CD14-positive monocyte (primary cell): ENCODE data around the gene IMPA2. TPM values are rescaled to one million over a fixed set of nuclear protein-coding genes. Genes with fewer than 3 reads are reported as not detected.
"Not testable (repeated sequence)": the region's sequence is repeated elsewhere in the genome, so short reads cannot be mapped to it uniquely, and the experiment has no call there.

Source experiments
- DNase-seq, 3 donors: peaks; one replicate each; pipeline ENCODE4 v3.0.0-alpha.2; 2011 to 2022
- H2AFZ ChIP-seq: 2 replicates; pipeline ENCODE4 v1.6.0; 2012; ENCODE audit warnings: mild to moderate bottlenecking, low read depth, low read length, inconsistent platforms; ENCODE audit not compliant: insufficient read depth, poor library complexity, severe bottlenecking
- H3K27ac ChIP-seq, 2 donors: 1 replicate in 1 of 2; 2 replicates in 1 of 2; pipeline ENCODE4 v1.5.1; 2012 to 2013; ENCODE audit warnings: low read length in 2 of 2, control low read depth in 1 of 2, inconsistent platforms in 1 of 2, low read depth in 1 of 2, mild to moderate bottlenecking in 1 of 2
- H3K27me3 ChIP-seq, 2 donors: one replicate each; pipeline versions ENCODE4 v1.6.0 to v1.6.1; 2011 to 2013; ENCODE audit warnings: low read length in 2 of 2; ENCODE audit not compliant: control insufficient read depth in 2 of 2, insufficient read depth in 2 of 2
- H3K36me3 ChIP-seq, 2 donors: replicated peaks in 1 of 2; 1 replicate in 1 of 2; 2 replicates in 1 of 2; pipeline versions ENCODE4 v1.5.1 to v1.6.1; 2012 to 2013; ENCODE audit warnings: low read length in 2 of 2, control low read depth in 1 of 2, inconsistent platforms in 1 of 2, mild to moderate bottlenecking in 1 of 2; ENCODE audit not compliant: insufficient read depth in 2 of 2, control insufficient read depth in 1 of 2
- H3K4me1 ChIP-seq, 2 donors: 1 replicate in 1 of 2; 2 replicates in 1 of 2; pipeline versions ENCODE4 v1.5.1 to v1.6.1; 2012 to 2013; ENCODE audit warnings: low read length in 2 of 2, control low read depth in 1 of 2, inconsistent platforms in 1 of 2, mild to moderate bottlenecking in 1 of 2, moderate library complexity in 1 of 2; ENCODE audit not compliant: insufficient read depth in 2 of 2, control insufficient read depth in 1 of 2
- H3K4me2 ChIP-seq: replicated peaks from 2 replicates; pipeline ENCODE3; 2012; ENCODE audit warnings: low read length, moderate library complexity, mild to moderate bottlenecking; ENCODE audit not compliant: poor library complexity, severe bottlenecking; ENCODE audit errors: extremely low read depth
- H3K4me3 ChIP-seq, 3 experiments: fragments of 200-600 bp in 1 of 3; sonication (generic) in 1 of 3; replicated peaks in 1 of 3; 1 replicate in 2 of 3; 2 replicates in 1 of 3; pipeline ENCODE4 v1.5.1; 2011 to 2013; ENCODE audit warnings: low read length in 3 of 3, mild to moderate bottlenecking in 3 of 3, control low read depth in 2 of 3, low read depth in 2 of 3, inconsistent platforms in 1 of 3, moderate library complexity in 1 of 3
- H3K79me2 ChIP-seq: 2 replicates; pipeline ENCODE4 v1.6.0; 2012; ENCODE audit warnings: mild to moderate bottlenecking, control low read depth, inconsistent platforms, low read length, moderate library complexity; ENCODE audit not compliant: insufficient read depth
- H3K9ac ChIP-seq: 2 replicates; pipeline ENCODE4 v1.6.0; 2017; ENCODE audit warnings: low read length, mild to moderate bottlenecking; ENCODE audit not compliant: insufficient read depth, poor library complexity, severe bottlenecking
- H3K9me3 ChIP-seq, 2 donors: replicated peaks in 1 of 2; 1 replicate in 1 of 2; 2 replicates in 1 of 2; pipeline versions ENCODE4 v1.5.1 to v1.6.1; 2012 to 2013; ENCODE audit warnings: low read length in 2 of 2, control low read depth in 1 of 2; ENCODE audit not compliant: control insufficient read depth in 1 of 2, insufficient read depth in 1 of 2
- H4K20me1 ChIP-seq: 2 replicates; pipeline ENCODE4 v1.6.0; 2012; ENCODE audit warnings: mild to moderate bottlenecking, low read length, control low read depth, moderate library complexity; ENCODE audit not compliant: insufficient read depth
- H3K27ac Mint-ChIP-seq, 7 donors: one replicate each; pipeline ENCODE4 v1.8.0; 2020; ENCODE audit warnings: mild to moderate bottlenecking in 7 of 7, mixed read lengths in 7 of 7, moderate library complexity in 6 of 7, inconsistent platforms in 2 of 7
- H3K27me3 Mint-ChIP-seq, 3 donors: one replicate each; pipeline ENCODE4 v1.8.0; 2021 to 2022; ENCODE audit warnings: low read depth in 3 of 3, mild to moderate bottlenecking in 3 of 3, mixed read lengths in 3 of 3, moderate library complexity in 3 of 3, inconsistent platforms in 1 of 3
- H3K36me3 Mint-ChIP-seq, 2 donors: one replicate each; pipeline ENCODE4 v1.8.0; 2020; ENCODE audit warnings: mixed read lengths in 2 of 2, inconsistent platforms in 1 of 2, mild to moderate bottlenecking in 1 of 2
- H3K4me1 Mint-ChIP-seq: one replicate; pipeline ENCODE4 v1.8.0; 2020; ENCODE audit warnings: mild to moderate bottlenecking, mixed read lengths
- H3K4me3 Mint-ChIP-seq, 2 donors: one replicate each; pipeline ENCODE4 v1.8.0; 2020; ENCODE audit warnings: mild to moderate bottlenecking in 2 of 2, mixed read lengths in 2 of 2, moderate library complexity in 1 of 2
- H3K9me3 Mint-ChIP-seq, 7 donors: one replicate each; pipeline ENCODE4 v1.8.0; 2020 to 2022; ENCODE audit warnings: mixed read lengths in 7 of 7, mild to moderate bottlenecking in 6 of 7, moderate library complexity in 6 of 7, inconsistent platforms in 2 of 7
- CTCF ChIP-seq: fragments of 200-600 bp; IDR thresholded peaks from one replicate; pipeline ENCODE4 v1.8.0; 2022; ENCODE audit warnings: antibody characterized with exemption, mild to moderate bottlenecking
- WGBS: methylation state at CpG from one replicate; pipeline ENCODE4 v1.1.5; 2013; ENCODE audit warnings: missing lambda C conversion rate; ENCODE audit not compliant: insufficient coverage; 5-methylcytosine and 5-hydroxymethylcytosine counted together
- intact Hi-C, 2 donors: fragments of 100-400 bp; cut with micrococcal nuclease; formaldehyde crosslinking; loops; one replicate each; pipeline versions ENCODE4 v1.15.0 to v1.15.1; 2023
- polyA plus RNA-seq, 3 donors: library from polyadenylated mRNA; depleted of rRNA in 1 of 3; unstranded in 2 of 3; stranded (reverse) in 1 of 3; fragments of 300-500 nt in 2 of 3; fragments of >200 nt in 1 of 3; fragmentation: Illumina TruSeq in 2 of 3; gene quantifications; 1 replicate in 2 of 3; 2 replicates in 1 of 3; pipeline ENCODE4 v1.2.3, GENCODE V29; 2012 to 2021

IMPA2 gene
- polyA plus RNA-seq, 3 donors: 97.4 to 186 (median 145) TPM

- H3K27ac ChIP-seq: no peak overlapping the region
- H3K27me3 ChIP-seq: peaks cover 2 to 6% of the 10 kb centered on the region in 2 donors
- no peak overlapping the region for H3K4me3 ChIP-seq
- Mint-ChIP-seq H3K27me3 (peaks cover 9 to 28% (median 17%) of the 10 kb centered on the region in 3 donors), H3K9me3 (peaks cover 0 to 4% (median 0%) of the 10 kb centered on the region in 7 donors), H3K36me3 (no peaks in the 10 kb centered on the region), H3K27ac (peak overlapping the region in 1 of 7 donors; percentile 14), H3K4me3 (peak overlapping the region in 1 of 2 donors; percentile 64), H3K4me1 (peaks cover 4% of the 10 kb centered on the region)
- TF ChIP-seq CTCF: no peak
- no peak overlapping the region for H2AFZ ChIP-seq
- no peaks in the 10 kb centered on the region for H3K79me2 ChIP-seq
- intact Hi-C loops: no loop called here
- 30% methylated on average over 48 of the region's 59 CpGs for WGBS
- H3K36me3 ChIP-seq: no peaks in the 10 kb centered on the region
- no peaks in the 10 kb centered on the region for H4K20me1 ChIP-seq
- peak in 1 of 3 donors; percentile 5 for DNase-seq
- H3K9me3 ChIP-seq: no peaks in the 10 kb centered on the region
- H3K4me1 ChIP-seq: no peaks in the 10 kb centered on the region
- no peak overlapping the region for H3K9ac ChIP-seq
- peak overlapping the region; percentile 36 for H3K4me2 ChIP-seq
Observed at GRCh38 chr18:12076424-12077140, 95.3 kb downstream of the IMPA2 start.

- H3K27ac Mint-ChIP-seq, H3K27me3 ChIP-seq, H3K36me3 ChIP-seq, H3K9me3 ChIP-seq, H3K36me3 Mint-ChIP-seq, H3K4me1 Mint-ChIP-seq, H3K4me3 ChIP-seq, DNase-seq, intact Hi-C loops, H3K4me1 ChIP-seq, H4K20me1 ChIP-seq, H2AFZ ChIP-seq, H3K9me3 Mint-ChIP-seq, H3K79me2 ChIP-seq, H3K27ac ChIP-seq, H3K9ac ChIP-seq, H3K4me2 ChIP-seq, H3K4me3 Mint-ChIP-seq: not testable (repeated sequence)
- 60% methylated on average over 1 of the region's 4 CpGs for WGBS
- H3K27me3 Mint-ChIP-seq: peaks cover 9 to 31% (median 17%) of the 10 kb centered on the region in 3 donors
Observed at GRCh38 chr18:12077994-12078393, 96.7 kb downstream of the IMPA2 start.
